PC-9 (cell line): ENCODE data around the gene LCOR. TPM values are rescaled to one million over a fixed set of nuclear protein-coding genes. Genes with fewer than 3 reads are reported as not detected.

ENCODE experiments used
- BruUV-seq: library from RNA; stranded (reverse); fragments of 400-500 nt; replicated peaks from 2 replicates; lab custom pipeline; 2021; lab: Mats Ljungman, UMichigan
- CTCF ChIA-PET: fragments of 300-600 bp; sonication (Branson Sonifier 250); formaldehyde crosslinking; loops from one replicate; lab custom pipeline; 2022; ENCODE audit warnings: antibody characterized with exemption; lab: Charles Lee
- POLR2A ChIA-PET: fragments of 300-600 bp; sonication (Branson Sonifier 250); formaldehyde crosslinking; loops from one replicate; lab custom pipeline; 2022; ENCODE audit warnings: antibody characterized with exemption; ENCODE audit not compliant: unreplicated experiment; lab: Charles Lee
- DNase-seq, 2 experiments: peaks; one replicate each; pipeline versions ENCODE4 v3.0.0 to v3.0.0-alpha.2; 2015 to 2022; ENCODE audit warnings: mixed read lengths in 1 of 2
- H2AFZ ChIP-seq: fragments of 200-600 bp; sonication (generic); 2 replicates; pipeline ENCODE4 v1.8.1; 2017; ENCODE audit warnings: antibody characterized with exemption
- H3F3A ChIP-seq: fragments of 200-600 bp; sonication (generic); 2 replicates; pipeline ENCODE4 v1.8.1; 2017; ENCODE audit warnings: antibody characterized with exemption, mild to moderate bottlenecking, low read depth; ENCODE audit not compliant: insufficient read depth
- H3K27ac ChIP-seq: fragments of 200-600 bp; sonication (generic); 2 replicates; pipeline ENCODE4 v1.6.1; 2016; ENCODE audit warnings: mixed run types
- H3K27me3 ChIP-seq: fragments of 200-600 bp; sonication (generic); 2 replicates; pipeline ENCODE4 v1.6.1; 2016; ENCODE audit warnings: low read depth, mixed run types; ENCODE audit not compliant: insufficient read depth
- H3K36me3 ChIP-seq: fragments of 200-600 bp; sonication (generic); 2 replicates; pipeline ENCODE4 v1.6.1; 2016; ENCODE audit warnings: low read depth, mixed run types
- H3K4me1 ChIP-seq: fragments of 200-600 bp; sonication (generic); replicated peaks from 2 replicates; pipeline ENCODE4 v1.6.1; 2016; ENCODE audit warnings: mixed run types; ENCODE audit not compliant: insufficient read depth
- H3K4me2 ChIP-seq: fragments of 200-600 bp; sonication (generic); 2 replicates; pipeline ENCODE4 v1.6.1; 2017; ENCODE audit warnings: mixed run types
- H3K4me3 ChIP-seq: fragments of 200-600 bp; sonication (generic); 2 replicates; pipeline ENCODE4 v1.6.1; 2016; ENCODE audit warnings: mixed run types
- H3K79me2 ChIP-seq: fragments of 200-600 bp; sonication (generic); 2 replicates; pipeline ENCODE4 v1.6.1; 2017; ENCODE audit warnings: low read depth, mixed run types
- H3K9me2 ChIP-seq: fragments of 200-600 bp; sonication (generic); 2 replicates; pipeline ENCODE4 v1.8.1; 2017; ENCODE audit warnings: mild to moderate bottlenecking; ENCODE audit not compliant: insufficient read depth
- H3K9me3 ChIP-seq: fragments of 200-600 bp; sonication (generic); 2 replicates; pipeline ENCODE4 v1.8.1; 2016; ENCODE audit warnings: low read depth; ENCODE audit not compliant: insufficient read depth
- H4K20me1 ChIP-seq: fragments of 200-600 bp; sonication (generic); 2 replicates; pipeline ENCODE4 v1.8.1; 2017; ENCODE audit not compliant: insufficient read depth
- EZH2 ChIP-seq: fragments of 200-600 bp; sonication (generic); IDR thresholded peaks from 2 replicates; pipeline ENCODE4 v1.8.0; 2017; ENCODE audit warnings: antibody characterized with exemption, low read depth
- intact Hi-C: fragments of 100-400 bp; cut with micrococcal nuclease; formaldehyde crosslinking; loops from one replicate; pipeline ENCODE4 v1.10.0; 2022; ENCODE audit not compliant: unreplicated experiment
- total RNA-seq: library from RNA; stranded (reverse); gene quantifications from 2 replicates; pipeline ENCODE4 v1.2.3, GENCODE V29; 2021
- TF ChIP-seq, protein P1 (sequence below): fragments of 200-600 bp; sonication (generic); conservative IDR thresholded peaks from 2 replicates; pipeline ENCODE4 v1.6.1; 2017; ENCODE audit warnings: mixed run types, antibody characterized with exemption, mild to moderate bottlenecking, moderate library complexity

Gene LCOR
- total RNA-seq, 1 experiment from 2014 or later, result 36.4 TPM

DNA sequence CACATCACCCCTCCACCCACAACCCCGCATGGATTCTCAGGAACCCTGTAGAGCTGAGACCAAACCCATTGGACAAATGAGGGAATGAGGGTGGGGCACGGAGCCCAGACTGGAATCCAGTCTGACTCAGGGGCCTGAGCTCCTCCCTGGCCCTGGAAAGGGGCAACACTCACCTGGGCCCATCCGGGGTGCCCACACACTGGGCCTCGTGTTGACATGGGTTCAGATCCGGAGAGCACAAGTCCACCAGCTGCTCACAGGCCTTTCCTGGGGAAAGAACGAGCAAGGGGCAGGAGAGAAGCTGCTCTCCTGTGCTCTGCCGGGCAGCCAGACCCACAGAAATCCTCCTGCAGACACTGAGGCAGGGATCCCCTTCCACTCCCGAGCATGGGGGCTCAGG is 181.5 kb downstream of the LCOR start:
- no peak overlapping the region for H3K4me2 ChIP-seq
- no peaks in the 10 kb centered on the region for H3K9me3 ChIP-seq
- no peaks in the 10 kb centered on the region for H3K27me3 ChIP-seq
- BruUV-seq, result no TSS peak
- no peak overlapping the region for H3K27ac ChIP-seq
- no peaks in the 10 kb centered on the region for H3K4me1 ChIP-seq
- H3K79me2 ChIP-seq, result no peaks in the 10 kb centered on the region
- no peak for DNase-seq
- intact Hi-C loops, result no loop called here
- H4K20me1 ChIP-seq, result no peaks in the 10 kb centered on the region
- no peaks in the 10 kb centered on the region for H3F3A ChIP-seq
- H3K36me3 ChIP-seq, result no peaks in the 10 kb centered on the region
- H2AFZ ChIP-seq, result no peak overlapping the region
- ChIA-PET POLR2A (no interaction called here), CTCF (no interaction called here)
- H3K9me2 ChIP-seq, result no peaks in the 10 kb centered on the region
- TF ChIP-seq EZH2, result no peak
- TF ChIP-seq, protein P1, sequence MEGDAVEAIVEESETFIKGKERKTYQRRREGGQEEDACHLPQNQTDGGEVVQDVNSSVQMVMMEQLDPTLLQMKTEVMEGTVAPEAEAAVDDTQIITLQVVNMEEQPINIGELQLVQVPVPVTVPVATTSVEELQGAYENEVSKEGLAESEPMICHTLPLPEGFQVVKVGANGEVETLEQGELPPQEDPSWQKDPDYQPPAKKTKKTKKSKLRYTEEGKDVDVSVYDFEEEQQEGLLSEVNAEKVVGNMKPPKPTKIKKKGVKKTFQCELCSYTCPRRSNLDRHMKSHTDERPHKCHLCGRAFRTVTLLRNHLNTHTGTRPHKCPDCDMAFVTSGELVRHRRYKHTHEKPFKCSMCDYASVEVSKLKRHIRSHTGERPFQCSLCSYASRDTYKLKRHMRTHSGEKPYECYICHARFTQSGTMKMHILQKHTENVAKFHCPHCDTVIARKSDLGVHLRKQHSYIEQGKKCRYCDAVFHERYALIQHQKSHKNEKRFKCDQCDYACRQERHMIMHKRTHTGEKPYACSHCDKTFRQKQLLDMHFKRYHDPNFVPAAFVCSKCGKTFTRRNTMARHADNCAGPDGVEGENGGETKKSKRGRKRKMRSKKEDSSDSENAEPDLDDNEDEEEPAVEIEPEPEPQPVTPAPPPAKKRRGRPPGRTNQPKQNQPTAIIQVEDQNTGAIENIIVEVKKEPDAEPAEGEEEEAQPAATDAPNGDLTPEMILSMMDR, result no peak
- H3K4me3 ChIP-seq, result no peak overlapping the region

DNA sequence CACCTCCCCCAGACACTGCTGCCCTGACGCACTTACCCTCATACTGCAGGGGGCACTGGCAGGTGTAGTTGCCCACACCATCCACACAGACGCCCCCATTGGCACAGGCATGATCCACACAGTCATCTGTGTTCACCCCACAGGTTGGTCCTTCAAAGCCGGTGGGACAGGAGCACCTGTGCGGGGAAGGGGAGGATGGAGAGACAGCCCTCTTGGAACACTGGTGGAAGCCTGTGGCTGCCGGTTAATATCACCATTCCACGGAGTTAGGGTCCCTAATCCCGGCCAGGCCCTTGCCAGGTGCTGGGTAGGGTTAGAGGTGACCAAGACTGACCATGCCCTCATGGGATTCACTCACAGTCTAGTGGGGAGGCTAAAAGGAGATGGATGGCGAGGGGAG is 181.9 kb downstream of the LCOR start:
- H3F3A ChIP-seq, result no peaks in the 10 kb centered on the region
- no peak for TF ChIP-seq EZH2
- TF ChIP-seq, protein P1, result no peak
- no peaks in the 10 kb centered on the region for H3K9me2 ChIP-seq
- intact Hi-C loops, result no loop called here
- H3K79me2 ChIP-seq, result no peaks in the 10 kb centered on the region
- H4K20me1 ChIP-seq, result no peaks in the 10 kb centered on the region
- no peaks in the 10 kb centered on the region for H3K4me1 ChIP-seq
- no peaks in the 10 kb centered on the region for H3K27me3 ChIP-seq
- DNase-seq, result no peak
- BruUV-seq, result no TSS peak
- no peaks in the 10 kb centered on the region for H3K9me3 ChIP-seq
- no peak overlapping the region for H3K4me3 ChIP-seq
- H3K27ac ChIP-seq, result no peak overlapping the region
- ChIA-PET POLR2A (no interaction called here), CTCF (no interaction called here)
- H2AFZ ChIP-seq, result no peak overlapping the region
- no peaks in the 10 kb centered on the region for H3K36me3 ChIP-seq
- no peak overlapping the region for H3K4me2 ChIP-seq

- Histone ChIP-seq H3K4me3 (no peak overlapping the region), H3K4me1 (no peaks in the 10 kb centered on the region), H3K36me3 (no peaks in the 10 kb centered on the region), H3K4me2 (no peak overlapping the region), H3K9me2 (no peaks in the 10 kb centered on the region), H3K27ac (no peak overlapping the region), H3F3A (no peaks in the 10 kb centered on the region), H4K20me1 (no peaks in the 10 kb centered on the region), H3K79me2 (no peaks in the 10 kb centered on the region), H3K27me3 (no peaks in the 10 kb centered on the region), H2AFZ (no peak overlapping the region), H3K9me3 (no peaks in the 10 kb centered on the region)
- no peak for DNase-seq
- CTCF ChIA-PET, result interaction anchor here (0.6 kb wide), 1 partner anchor 428 kb away, joined by 3 read pairs; no protein-coding TSS in a partner anchor
- BruUV-seq, result no TSS peak
- intact Hi-C loops, result no loop called here
- POLR2A ChIA-PET, result no interaction called here
- TF ChIP-seq, protein P1, result no peak
- TF ChIP-seq EZH2, result no peak
These were observed 183.1 kb downstream of the LCOR start for GRCh38 chr10:97015240-97015639.
